HG02588 (cell line): Measurements from ENCODE around the gene RBM4.

ENCODE experiments used
- ATAC-seq: cut with Tn5 transposase; IDR thresholded peaks from one replicate; pipeline ENCODE4 v1.9.1; 2021; ENCODE audit warnings: mild to moderate bottlenecking, moderate library complexity; ENCODE audit not compliant: unreplicated experiment

The RBM4 gene

DNA sequence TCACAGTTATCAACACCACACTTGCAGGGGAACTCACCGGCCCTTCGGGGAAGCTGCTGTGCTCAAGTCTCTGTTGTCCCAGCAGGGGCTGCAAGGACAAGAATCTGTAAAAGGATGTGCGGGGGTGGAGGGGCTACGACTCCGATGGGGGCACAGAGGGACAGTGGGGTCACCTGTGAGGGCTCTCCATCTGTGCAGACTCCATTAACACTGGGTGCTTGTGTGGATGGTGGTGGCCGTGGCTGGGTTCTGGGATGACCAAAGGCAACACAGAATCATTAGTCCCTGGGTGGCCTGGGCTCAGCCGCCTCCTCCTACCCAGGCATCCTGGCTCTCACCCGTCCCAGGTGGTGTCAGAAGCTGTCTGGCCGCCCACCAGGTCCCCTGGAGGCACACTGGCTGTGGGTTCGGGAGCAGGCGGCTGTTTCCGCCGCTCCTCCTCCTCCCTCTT is 49.4 kb downstream of the RBM4 start:
- ATAC-seq, result no peak

DNA sequence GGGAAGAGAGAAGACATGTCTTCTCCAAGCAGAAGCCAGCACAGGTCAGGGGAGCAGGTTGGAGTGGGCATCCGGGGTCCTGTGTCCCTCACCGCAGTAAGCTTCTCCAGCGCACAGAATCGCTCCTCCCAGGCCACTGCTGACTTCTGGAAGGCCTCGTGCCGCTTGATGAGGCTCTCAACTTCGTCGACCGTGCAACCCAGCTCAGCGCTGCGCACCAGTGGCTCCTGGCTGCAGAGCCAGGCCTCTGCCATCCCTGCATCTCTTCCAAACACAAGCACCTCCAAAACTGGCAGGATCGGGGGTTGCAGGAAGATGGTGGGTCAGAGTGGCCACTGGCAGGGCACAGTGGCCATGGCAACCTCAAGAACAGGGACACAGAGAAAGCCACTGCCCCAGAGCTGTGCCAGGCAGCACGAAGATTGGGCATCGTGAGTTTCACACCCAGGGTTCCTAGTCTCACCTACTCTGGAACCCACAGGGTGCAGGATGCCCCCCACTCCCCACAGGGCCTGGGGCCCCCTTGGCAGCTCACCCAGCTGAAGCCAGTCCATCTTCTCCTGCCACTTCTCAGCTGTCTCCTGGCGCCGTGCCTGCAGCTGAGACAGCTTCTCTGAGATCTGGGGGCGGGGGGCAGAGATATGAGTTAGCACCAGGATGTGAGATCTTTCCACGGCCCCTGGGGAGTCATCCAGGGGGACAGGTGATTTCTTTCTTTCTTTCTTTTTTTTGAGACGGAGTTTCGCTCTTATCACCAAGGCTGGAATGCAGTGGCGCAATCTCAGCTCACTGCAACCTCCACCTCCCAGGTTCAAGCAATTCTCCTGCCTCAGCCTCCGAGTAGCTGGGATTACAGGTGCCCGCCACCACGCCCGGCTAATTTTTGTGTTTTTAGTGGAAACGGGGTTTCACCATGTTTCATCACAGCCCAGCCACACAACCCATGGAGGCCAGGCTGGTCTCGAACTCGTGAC is 50.3 kb downstream of the RBM4 start:
- no peak for ATAC-seq

DNA sequence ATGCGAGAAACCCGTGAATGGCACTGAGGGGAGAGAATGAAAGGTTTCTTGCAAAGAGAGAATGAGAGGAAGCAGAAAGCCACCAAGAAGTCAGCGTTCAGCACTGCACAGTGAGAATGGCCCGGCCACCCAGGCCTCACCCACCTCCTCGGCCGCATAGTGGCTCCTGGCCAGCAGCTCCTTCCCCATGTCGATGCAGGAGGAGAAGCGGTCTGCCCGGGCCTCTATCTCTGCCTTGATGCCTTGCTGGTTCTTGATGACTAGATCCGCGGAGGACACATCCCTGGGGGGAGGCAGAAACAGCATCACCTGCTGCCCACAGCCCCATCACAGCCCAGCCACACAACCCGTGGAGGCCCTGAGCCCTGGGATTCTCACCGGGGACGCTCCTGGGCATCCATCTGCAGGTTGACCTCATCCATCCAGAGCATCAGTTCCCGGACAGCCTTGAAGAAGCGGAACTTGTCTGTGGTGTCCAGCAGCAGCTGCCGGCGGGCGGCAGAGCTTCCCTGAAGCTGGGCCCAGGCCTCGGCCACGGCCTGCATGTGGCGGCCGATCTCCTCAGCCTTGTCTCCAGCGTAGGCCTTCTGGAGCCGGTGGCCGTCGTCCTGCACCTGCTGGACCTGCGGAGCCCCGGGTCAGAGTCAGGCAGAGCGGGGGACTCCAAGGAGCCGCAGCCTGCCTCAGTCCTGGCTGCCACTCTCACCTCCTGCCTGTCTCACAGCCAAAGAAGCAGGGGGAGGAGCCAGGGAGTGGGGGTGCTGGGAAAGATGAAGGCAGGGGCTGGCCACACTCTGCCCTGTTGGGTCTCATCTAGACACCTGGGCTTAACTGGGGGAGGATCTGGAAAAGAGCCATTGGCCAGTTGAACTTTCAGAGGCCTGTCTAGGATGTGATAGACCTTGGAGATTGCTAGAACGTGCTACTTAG is 51.4 kb downstream of the RBM4 start:
- ATAC-seq, result no peak

DNA sequence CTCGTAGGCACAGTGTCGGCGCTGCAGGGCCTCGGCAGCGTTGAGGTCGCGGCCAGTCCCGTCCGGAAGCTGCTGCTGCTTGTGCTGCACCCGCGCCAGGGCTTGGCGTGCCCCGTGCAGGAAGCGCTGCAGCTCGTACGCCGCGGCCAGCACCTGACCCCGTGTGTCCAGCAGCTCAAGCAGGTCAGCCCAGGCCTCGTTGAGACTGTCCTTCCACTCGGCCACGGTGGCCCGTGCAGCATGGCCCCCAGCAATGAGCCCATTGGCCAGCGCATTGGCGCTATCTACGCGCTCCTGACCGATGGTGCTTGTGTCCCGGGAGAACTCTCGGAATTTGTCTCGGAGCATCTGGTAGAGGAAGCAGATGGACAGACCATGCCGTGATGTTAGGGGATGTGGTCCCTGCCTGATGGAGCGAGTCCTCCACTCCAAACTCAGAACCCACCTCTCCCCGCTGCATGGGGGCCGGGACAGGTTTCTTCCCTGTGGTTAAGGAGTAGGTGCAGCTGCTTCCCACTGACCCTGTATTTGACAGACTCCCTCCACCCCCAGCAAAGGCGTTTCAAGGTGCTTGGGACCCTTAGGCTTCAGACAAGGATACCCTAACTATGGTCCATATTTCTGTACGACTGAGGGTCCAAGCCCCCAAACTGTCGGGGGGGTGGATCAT is 52.9 kb downstream of the RBM4 start:
- ATAC-seq, result no peak

DNA sequence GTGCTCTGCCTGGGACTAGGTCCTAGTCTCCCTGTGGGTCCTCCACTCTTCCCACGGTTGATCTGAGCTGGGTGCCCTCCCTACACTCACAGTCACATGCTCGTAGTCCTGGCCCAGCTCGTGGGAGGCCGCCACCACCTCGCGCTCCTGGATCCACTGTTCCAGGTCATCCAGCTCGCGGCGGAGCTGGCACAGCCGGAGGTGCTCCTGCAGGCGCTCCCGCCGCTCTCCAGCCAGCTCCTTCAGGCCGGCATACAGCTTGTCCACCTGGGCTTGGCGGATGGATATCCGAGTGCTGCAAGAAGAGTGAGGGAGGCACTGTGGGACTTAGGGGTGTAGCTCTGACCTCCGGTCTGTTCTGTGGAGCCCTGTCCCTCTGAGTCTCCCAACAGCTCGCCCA is 53.9 kb downstream of the RBM4 start:
- no peak for ATAC-seq

DNA sequence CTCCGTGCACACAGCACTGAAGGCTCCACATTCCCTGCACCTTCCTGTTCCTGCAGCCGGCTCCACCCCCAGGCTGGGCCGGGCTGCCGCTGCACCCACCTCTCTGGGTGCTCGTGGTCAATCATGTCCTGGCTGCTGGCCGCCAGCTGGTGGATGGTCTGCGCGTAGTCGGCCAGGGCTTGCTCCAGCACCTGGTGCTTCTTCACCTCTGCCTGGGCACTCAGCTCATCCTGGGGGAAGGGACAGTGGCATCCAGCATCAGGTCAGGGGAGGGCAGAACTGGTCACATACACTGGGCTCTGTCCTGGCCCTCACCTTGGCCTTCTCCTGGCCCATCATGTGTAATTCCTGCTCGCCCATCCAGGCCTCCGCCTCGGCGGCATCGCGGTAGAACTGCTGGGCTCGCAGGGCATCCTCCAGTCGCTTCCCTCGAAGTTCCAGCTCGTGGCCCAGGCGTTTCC is 54.4 kb downstream of the RBM4 start:
- ATAC-seq, result no peak

DNA sequence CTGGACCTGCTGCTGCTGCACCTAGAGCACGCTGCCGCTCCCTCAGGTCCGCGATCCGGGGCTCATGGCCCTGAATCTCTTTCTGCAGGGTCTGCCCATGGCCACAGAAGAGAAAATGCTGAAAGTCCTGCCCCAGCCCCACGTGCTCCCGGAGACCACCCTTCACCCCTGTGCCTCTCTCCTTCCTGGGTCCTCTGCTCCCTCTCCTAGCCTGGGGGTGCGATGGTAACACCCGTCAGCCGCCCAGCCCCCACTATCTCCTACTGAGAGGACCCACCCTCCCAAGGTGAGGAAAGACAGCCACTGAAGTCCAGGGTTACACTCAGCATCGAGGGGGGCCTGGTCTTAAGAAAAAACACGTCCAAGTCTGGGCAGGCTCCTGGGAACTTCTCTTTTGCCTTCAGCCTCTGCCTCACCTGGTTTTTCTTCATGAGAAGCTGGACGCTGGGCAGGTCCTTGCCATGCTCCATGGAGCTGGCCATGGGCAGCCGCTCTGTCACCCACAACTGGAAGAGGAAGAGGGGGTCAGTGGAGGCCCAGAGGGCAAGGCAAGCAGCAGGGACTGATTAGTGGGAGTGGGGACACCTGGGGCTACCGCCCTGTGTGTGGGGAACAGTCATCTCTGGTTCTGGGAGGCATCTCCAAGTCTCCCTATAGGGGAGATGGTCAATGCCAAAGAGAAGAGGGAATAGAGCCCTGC is 55.0 kb downstream of the RBM4 start:
- no peak for ATAC-seq

DNA sequence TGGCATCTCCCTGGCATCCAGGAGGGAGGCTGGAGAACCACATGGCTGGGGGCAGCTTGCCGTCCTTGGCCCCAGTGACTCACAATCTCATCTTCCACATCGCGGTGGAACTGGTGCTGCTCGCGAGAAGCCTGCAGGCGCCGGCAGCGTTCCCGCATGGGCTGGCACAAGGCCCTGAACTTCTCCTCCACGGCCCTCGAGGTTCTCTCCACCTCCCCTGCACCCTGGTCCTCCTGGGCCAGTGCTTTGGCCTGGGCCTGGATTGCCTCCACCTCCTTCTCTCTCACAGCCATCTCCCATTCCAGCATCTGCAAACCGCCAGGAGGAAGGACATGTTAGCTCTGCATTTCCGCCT is 55.5 kb downstream of the RBM4 start:
- no peak for ATAC-seq

DNA sequence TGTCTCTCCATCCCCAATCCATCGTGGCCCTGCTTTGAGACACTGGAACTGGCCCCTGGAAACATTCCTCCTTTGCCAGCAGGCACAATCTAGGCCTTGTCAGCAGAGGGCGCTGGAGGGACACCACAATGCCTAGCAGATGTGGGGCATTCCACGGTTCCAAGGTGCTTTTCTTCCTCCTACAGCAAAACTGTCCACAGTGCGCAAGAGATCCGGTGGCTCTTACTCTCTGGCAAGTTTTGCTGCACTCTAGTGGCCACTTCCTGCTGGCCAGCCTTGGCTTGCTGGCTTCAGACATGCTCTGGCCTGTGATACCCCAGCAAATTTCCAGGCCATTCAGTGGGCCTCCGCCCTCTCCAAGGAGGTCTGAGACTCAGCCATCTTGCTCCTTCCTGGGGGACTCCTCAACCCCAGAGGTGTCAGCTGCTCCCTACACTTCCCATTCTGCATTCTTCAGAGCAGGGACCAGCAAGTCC is 56.3 kb downstream of the RBM4 start:
- no peak for ATAC-seq
